Thoracic aorta (tissue), 2 donors: ENCODE data around the gene GPATCH8. TPM values are rescaled to one million over a fixed set of nuclear protein-coding genes. Genes with fewer than 3 reads are reported as not detected.

ENCODE experiments used
- ATAC-seq: fragments of 150-250 bp; one replicate; pipeline ENCODE4 v1.8.0; 2017; ENCODE audit warnings: low read depth; ENCODE audit not compliant: insufficient number of reproducible peaks, low FRiP score
- DNase-seq: peaks from one replicate; pipeline ENCODE4 v3.0.0-alpha.2; 2020; ENCODE audit warnings: low spot score
- H3K27ac ChIP-seq, 2 donors: fragments of 200-600 bp; sonication (generic); 1 replicate in 1 of 2; 2 replicates in 1 of 2; pipeline ENCODE4 v1.5.1; 2016; ENCODE audit warnings: mild to moderate bottlenecking in 2 of 2, moderate library complexity in 2 of 2
- H3K27me3 ChIP-seq: fragments of 200-600 bp; sonication (generic); replicated peaks from 2 replicates; pipeline ENCODE4 v1.6.0; 2016; ENCODE audit warnings: mild to moderate bottlenecking; ENCODE audit not compliant: insufficient read depth
- H3K36me3 ChIP-seq: fragments of 200-600 bp; sonication (generic); one replicate; pipeline ENCODE4 v1.5.1; 2016
- H3K4me1 ChIP-seq, 2 donors: fragments of 200-600 bp; sonication (generic); 1 replicate in 1 of 2; 2 replicates in 1 of 2; pipeline versions ENCODE4 v1.5.1 to v1.6.0; 2016; ENCODE audit warnings: low read depth in 2 of 2, mild to moderate bottlenecking in 1 of 2; ENCODE audit not compliant: control insufficient read depth in 1 of 2
- H3K4me3 ChIP-seq: fragments of 200-600 bp; sonication (generic); 2 replicates; pipeline ENCODE4 v1.5.1; 2016; ENCODE audit warnings: mild to moderate bottlenecking
- H3K9me3 ChIP-seq: fragments of 200-600 bp; sonication (generic); 2 replicates; pipeline ENCODE4 v1.5.1; 2016
- total RNA-seq, 2 donors: library from RNA; depleted of rRNA; stranded (reverse); fragments of >200 nt; gene quantifications; one replicate each; pipeline versions ENCODE4 v1.1.0 to v1.2.3, GENCODE V29; 2016
- TF ChIP-seq, protein P1 (sequence below): fragments of 200-600 bp; sonication (generic); IDR thresholded peaks from one replicate; pipeline ENCODE4 v1.5.1; 2019; ENCODE audit warnings: antibody characterized with exemption

Gene GPATCH8
- total RNA-seq, 2 donors from 2014 or later: 39.3 to 56.1 TPM

DNA sequence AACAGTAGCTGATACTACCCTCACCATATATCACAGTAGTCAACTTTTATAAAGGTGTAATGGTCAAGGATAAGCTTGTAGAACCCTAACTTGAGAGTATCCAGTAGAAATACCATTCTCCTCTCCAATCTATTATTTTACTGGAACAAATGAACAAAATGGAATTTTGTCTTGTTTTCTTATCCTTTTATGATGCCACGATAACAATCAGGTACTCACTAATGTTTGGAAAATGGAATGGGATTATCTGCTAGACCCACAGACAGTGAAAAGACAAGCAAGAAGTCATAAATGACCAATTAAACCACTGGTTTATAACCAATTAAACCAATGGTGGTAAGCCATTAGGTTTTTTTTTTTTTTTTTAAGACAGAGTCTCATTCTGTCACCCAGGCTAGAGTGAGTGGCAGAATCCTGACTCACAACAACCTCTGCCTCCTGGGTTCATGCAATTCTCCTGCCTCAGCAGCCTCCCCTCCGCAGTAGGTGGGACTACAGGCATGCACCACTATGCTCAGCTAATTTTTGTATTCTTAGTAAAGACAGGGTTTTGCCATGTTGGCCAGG is 10.4 kb downstream of the GPATCH8 start:
- ATAC-seq: no peak
- TF ChIP-seq, protein P1, sequence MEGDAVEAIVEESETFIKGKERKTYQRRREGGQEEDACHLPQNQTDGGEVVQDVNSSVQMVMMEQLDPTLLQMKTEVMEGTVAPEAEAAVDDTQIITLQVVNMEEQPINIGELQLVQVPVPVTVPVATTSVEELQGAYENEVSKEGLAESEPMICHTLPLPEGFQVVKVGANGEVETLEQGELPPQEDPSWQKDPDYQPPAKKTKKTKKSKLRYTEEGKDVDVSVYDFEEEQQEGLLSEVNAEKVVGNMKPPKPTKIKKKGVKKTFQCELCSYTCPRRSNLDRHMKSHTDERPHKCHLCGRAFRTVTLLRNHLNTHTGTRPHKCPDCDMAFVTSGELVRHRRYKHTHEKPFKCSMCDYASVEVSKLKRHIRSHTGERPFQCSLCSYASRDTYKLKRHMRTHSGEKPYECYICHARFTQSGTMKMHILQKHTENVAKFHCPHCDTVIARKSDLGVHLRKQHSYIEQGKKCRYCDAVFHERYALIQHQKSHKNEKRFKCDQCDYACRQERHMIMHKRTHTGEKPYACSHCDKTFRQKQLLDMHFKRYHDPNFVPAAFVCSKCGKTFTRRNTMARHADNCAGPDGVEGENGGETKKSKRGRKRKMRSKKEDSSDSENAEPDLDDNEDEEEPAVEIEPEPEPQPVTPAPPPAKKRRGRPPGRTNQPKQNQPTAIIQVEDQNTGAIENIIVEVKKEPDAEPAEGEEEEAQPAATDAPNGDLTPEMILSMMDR: no peak
- peaks cover 3% of the 10 kb centered on the region for H3K36me3 ChIP-seq

DNA sequence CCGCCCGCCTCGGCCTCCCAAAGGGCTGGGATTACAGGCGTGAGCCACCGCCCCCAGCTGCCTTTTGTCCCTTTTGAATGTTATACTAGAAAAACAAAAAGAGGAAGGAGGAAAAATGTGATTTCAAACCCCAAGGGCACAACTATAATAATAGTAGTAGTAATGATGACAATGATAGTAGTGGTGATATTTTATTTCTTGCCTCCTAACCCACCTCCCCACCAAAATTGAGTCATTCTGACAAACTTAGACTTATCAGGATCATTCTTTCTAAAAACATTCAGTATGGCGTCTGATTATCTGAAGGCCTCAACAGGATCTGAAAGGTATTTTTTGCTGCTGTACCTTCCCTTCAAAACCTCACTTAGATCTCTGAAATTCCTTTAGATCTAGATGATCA is 13.6 kb downstream of the GPATCH8 start:
- Histone ChIP-seq H3K27ac (no peak overlapping the region), H3K4me3 (no peak overlapping the region), H3K27me3 (no peaks in the 10 kb centered on the region), H3K9me3 (no peaks in the 10 kb centered on the region), H3K4me1 (no peaks in the 10 kb centered on the region), H3K36me3 (peaks cover 3% of the 10 kb centered on the region)
- DNase-seq: no peak
- TF ChIP-seq, protein P1: no peak
- ATAC-seq: no peak

More for the DNA sequence above, 10.4 kb downstream of the GPATCH8 start:
- no peaks in the 10 kb centered on the region for H3K9me3 ChIP-seq
- no peaks in the 10 kb centered on the region for H3K27me3 ChIP-seq
- no peak for DNase-seq
- H3K4me3 ChIP-seq: no peak overlapping the region
- no peak overlapping the region for H3K27ac ChIP-seq
- peaks cover 0 to 8% of the 10 kb centered on the region in 2 donors for H3K4me1 ChIP-seq

DNA sequence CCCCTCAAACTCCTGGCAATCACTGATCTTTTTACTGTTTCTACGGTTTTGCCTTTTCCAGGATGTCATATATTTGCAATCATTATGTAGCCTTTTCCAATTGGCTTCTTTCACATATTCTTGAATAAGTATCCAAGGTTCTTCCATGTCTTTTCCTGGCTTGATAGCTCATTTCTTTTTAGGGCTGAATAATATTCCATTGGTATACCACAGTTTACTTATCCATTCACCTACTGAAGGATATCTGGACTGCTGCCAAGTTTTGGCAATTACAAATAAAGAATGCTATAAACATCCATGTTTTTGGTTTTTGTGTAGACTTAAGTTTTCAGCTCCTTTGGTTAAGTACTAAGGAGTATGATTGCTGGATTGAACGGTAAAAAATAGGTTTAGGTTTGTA is 16.0 kb downstream of the GPATCH8 start:
- Histone ChIP-seq H3K4me1 (no peaks in the 10 kb centered on the region), H3K4me3 (no peak overlapping the region), H3K9me3 (no peaks in the 10 kb centered on the region), H3K36me3 (peaks cover 3% of the 10 kb centered on the region), H3K27ac (no peak overlapping the region), H3K27me3 (no peaks in the 10 kb centered on the region)
- ATAC-seq (no peak), DNase-seq (no peak)
- TF ChIP-seq, protein P1: no peak

DNA sequence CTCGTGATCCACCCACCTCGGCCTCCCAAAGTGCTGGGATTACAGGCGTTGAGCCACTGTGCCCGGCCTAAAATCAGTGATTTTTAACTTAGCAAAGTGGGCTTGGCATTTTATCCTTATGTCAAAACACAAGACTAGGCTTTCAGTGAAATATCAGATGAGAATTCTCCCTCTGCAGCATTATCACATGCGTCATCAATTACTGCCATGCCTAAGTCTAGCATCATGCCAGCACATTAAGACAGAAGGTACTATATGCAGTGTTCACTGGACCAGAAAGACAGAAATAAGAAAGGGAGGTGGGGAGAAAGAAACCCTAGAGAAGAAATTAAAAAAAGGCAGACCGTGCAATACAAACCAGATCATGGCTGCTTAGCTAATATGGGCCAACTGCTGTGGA is 29.8 kb downstream of the GPATCH8 start:
- H3K9me3 ChIP-seq: no peaks in the 10 kb centered on the region
- no peaks in the 10 kb centered on the region for H3K4me1 ChIP-seq

DNA sequence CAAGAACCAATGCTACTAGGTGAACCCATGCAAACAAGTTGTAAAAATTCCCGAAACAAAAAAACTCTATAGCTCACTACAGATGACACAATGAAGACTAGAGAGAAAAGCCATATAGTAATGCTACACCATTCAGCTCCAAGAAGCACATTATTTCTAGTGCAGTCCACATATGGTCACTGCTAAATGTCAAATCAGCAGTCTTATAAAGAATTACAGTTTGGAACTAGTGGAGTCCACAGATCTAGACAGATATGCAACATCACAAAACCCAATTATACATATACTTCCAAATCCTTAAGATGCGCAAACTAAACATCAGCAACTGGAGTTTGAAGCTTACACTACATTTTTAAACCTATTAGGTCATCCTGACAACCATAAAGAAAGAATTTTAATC is 33.5 kb downstream of the GPATCH8 start:
- ATAC-seq (no peak), DNase-seq (no peak)
- Histone ChIP-seq H3K9me3 (no peaks in the 10 kb centered on the region), H3K4me3 (no peak overlapping the region), H3K27ac (no peak overlapping the region), H3K4me1 (peaks cover 24 to 28% of the 10 kb centered on the region in 2 donors), H3K36me3 (peaks cover 6% of the 10 kb centered on the region), H3K27me3 (no peaks in the 10 kb centered on the region)
- TF ChIP-seq, protein P1: no peak

More for the DNA sequence above, 29.8 kb downstream of the GPATCH8 start:
- no peak overlapping the region for H3K4me3 ChIP-seq
- ATAC-seq (no peak), DNase-seq (no peak)
- H3K27ac ChIP-seq: no peak overlapping the region
- H3K27me3 ChIP-seq: no peaks in the 10 kb centered on the region
- TF ChIP-seq, protein P1: no peak
- peaks cover 6% of the 10 kb centered on the region for H3K36me3 ChIP-seq
